H1 (cell line): ENCODE measurements around the gene GRM4. TPM values are rescaled to one million over a fixed set of nuclear protein-coding genes. Genes with fewer than 3 reads are reported as not detected.

Experiments
- CTCF ChIA-PET: fragments of 300-600 bp; sonication (Branson Sonifier 250); formaldehyde crosslinking; loops from one replicate; lab custom pipeline; 2021; ENCODE audit not compliant: partially characterized antibody; lab: Charles Lee
- POLR2A ChIA-PET: fragments of 300-600 bp; sonication (Branson Sonifier 250); formaldehyde crosslinking; loops from one replicate; lab custom pipeline; 2021; ENCODE audit warnings: inconsistent platforms; ENCODE audit not compliant: partially characterized antibody; lab: Charles Lee
- DNase-seq, 2 experiments: peaks; one replicate each; pipeline versions ENCODE4 v3.0.0 to v3.0.0-alpha.2; 2010 to 2022; ENCODE audit warnings: low spot score in 2 of 2, low read depth in 1 of 2, mixed read lengths in 1 of 2
- FAIRE-seq: peaks from 2 replicates; lab custom pipeline; 2011; peaks lifted over from hg19 to GRCh38; lab: Jason Lieb, UNC
- H2AFZ ChIP-seq: 2 replicates; pipeline ENCODE4 v1.8.1; 2012; ENCODE audit warnings: low read length, inconsistent platforms
- H2AK5ac ChIP-seq: 2 replicates; pipeline ENCODE4 v1.6.1; 2013; ENCODE audit warnings: low read depth, low read length
- H2BK120ac ChIP-seq: replicated peaks from 2 replicates; pipeline ENCODE3; 2013; ENCODE audit warnings: low read depth, low read length, inconsistent platforms
- H2BK12ac ChIP-seq: 2 replicates; pipeline ENCODE4 v1.6.1; 2013; ENCODE audit warnings: low read depth, low read length
- H2BK15ac ChIP-seq: 2 replicates; pipeline ENCODE4 v1.6.1; 2013; ENCODE audit warnings: low read length
- H2BK20ac ChIP-seq: 2 replicates; pipeline ENCODE4 v1.6.1; 2013; ENCODE audit warnings: low read length
- H2BK5ac ChIP-seq: 2 replicates; pipeline ENCODE4 v1.6.1; 2013; ENCODE audit warnings: low read depth, low read length
- H3K14ac ChIP-seq: 2 replicates; pipeline ENCODE4 v1.6.1; 2013; ENCODE audit warnings: inconsistent platforms; ENCODE audit not compliant: insufficient read length
- H3K18ac ChIP-seq: 2 replicates; pipeline ENCODE4 v1.6.1; 2013; ENCODE audit warnings: low read length; ENCODE audit errors: extremely low read depth
- H3K23ac ChIP-seq: 2 replicates; pipeline ENCODE4 v1.6.1; 2013; ENCODE audit warnings: inconsistent platforms; ENCODE audit not compliant: insufficient read length
- H3K23me2 ChIP-seq: 2 replicates; pipeline ENCODE4 v1.6.1; 2013; ENCODE audit warnings: low read depth, low read length
- H3K27ac ChIP-seq: 2 replicates; pipeline ENCODE4 v1.6.1; 2011; ENCODE audit warnings: low read depth, low read length, inconsistent platforms
- H3K27me3 ChIP-seq, 4 experiments: replicated peaks in 1 of 4; 1 replicate in 1 of 4; 2 replicates in 3 of 4; pipeline versions ENCODE4 v1.6.1 to v1.8.1; 2011 to 2013; ENCODE audit warnings: low read length in 3 of 4, mild to moderate bottlenecking in 3 of 4, inconsistent platforms in 2 of 4, mixed read lengths in 2 of 4, moderate library complexity in 1 of 4; ENCODE audit not compliant: control insufficient read depth in 3 of 4, insufficient read depth in 3 of 4; ENCODE audit errors: extremely low read depth in 1 of 4
- H3K36me3 ChIP-seq, 4 experiments: 2 replicates each; pipeline versions ENCODE4 v1.6.1 to v1.8.1; 2011 to 2013; ENCODE audit warnings: mild to moderate bottlenecking in 4 of 4, low read length in 3 of 4, moderate library complexity in 2 of 4, control low read depth in 1 of 4, inconsistent platforms in 1 of 4; ENCODE audit not compliant: insufficient read depth in 4 of 4, control insufficient read depth in 2 of 4
- H3K4ac ChIP-seq: replicated peaks from 2 replicates; pipeline ENCODE3; 2013; ENCODE audit warnings: low read length, low read depth, mixed read lengths, inconsistent platforms; ENCODE audit not compliant: insufficient read length
- H3K4me1 ChIP-seq, 4 experiments: replicated peaks in 1 of 4; 1 replicate in 1 of 4; 2 replicates in 3 of 4; pipeline versions ENCODE4 v1.6.1 to v1.8.1; 2011 to 2013; ENCODE audit warnings: low read length in 3 of 4, inconsistent platforms in 2 of 4, mixed read lengths in 1 of 4; ENCODE audit not compliant: insufficient read depth in 4 of 4, control insufficient read depth in 3 of 4
- H3K4me2 ChIP-seq, 2 experiments: 2 replicates each; pipeline versions ENCODE4 v1.6.1 to v1.8.1; 2011 to 2013; ENCODE audit warnings: low read depth in 2 of 2, low read length in 2 of 2, control low read depth in 1 of 2, inconsistent platforms in 1 of 2, mild to moderate bottlenecking in 1 of 2; ENCODE audit not compliant: insufficient read depth in 1 of 2
- H3K4me3 ChIP-seq, 4 experiments: fragments of 200-600, 300-600 bp in 1 of 4; sonication (generic), shearing (Covaris generic), sonication (Bioruptor Twin) in 1 of 4; 2 replicates each; pipeline versions ENCODE4 v1.5.1 to v1.8.1; 2011 to 2016; ENCODE audit warnings: low read length in 4 of 4, low read depth in 3 of 4, control low read depth in 2 of 4, inconsistent platforms in 2 of 4, mild to moderate bottlenecking in 2 of 4, mixed read lengths in 1 of 4, moderate library complexity in 1 of 4; ENCODE audit not compliant: insufficient read depth in 2 of 4; ENCODE audit errors: extremely low read depth in 1 of 4
- H3K56ac ChIP-seq: replicated peaks from 2 replicates; pipeline ENCODE3; 2013; ENCODE audit warnings: low read depth, mild to moderate bottlenecking, mixed read lengths, low read length, inconsistent platforms; ENCODE audit not compliant: insufficient read length
- H3K79me1 ChIP-seq: 2 replicates; pipeline ENCODE4 v1.6.1; 2013; ENCODE audit warnings: low read depth, low read length, control low read depth
- H3K79me2 ChIP-seq, 2 experiments: 2 replicates each; pipeline versions ENCODE4 v1.6.1 to v1.8.1; 2012 to 2013; ENCODE audit warnings: low read length in 2 of 2, mild to moderate bottlenecking in 2 of 2, inconsistent platforms in 1 of 2; ENCODE audit not compliant: insufficient read depth in 2 of 2, control insufficient read depth in 1 of 2
- H3K9ac ChIP-seq, 4 experiments: replicated peaks in 1 of 4; 1 replicate in 1 of 4; 2 replicates in 3 of 4; pipeline versions ENCODE4 v1.6.1 to v1.8.1; 2011 to 2013; ENCODE audit warnings: low read depth in 3 of 4, low read length in 3 of 4, control low read depth in 2 of 4, mild to moderate bottlenecking in 2 of 4, moderate library complexity in 2 of 4, inconsistent platforms in 1 of 4; ENCODE audit errors: extremely low read depth in 1 of 4
- H3K9me3 ChIP-seq, 2 experiments: 2 replicates each; pipeline versions ENCODE4 v1.6.1 to v1.8.1; 2012 to 2013; ENCODE audit warnings: mild to moderate bottlenecking in 2 of 2, moderate library complexity in 2 of 2, control low read depth in 1 of 2, inconsistent platforms in 1 of 2, low read depth in 1 of 2, low read length in 1 of 2, mixed read lengths in 1 of 2; ENCODE audit not compliant: insufficient read depth in 2 of 2
- H4K20me1 ChIP-seq, 2 experiments: replicated peaks in 1 of 2; 2 replicates each; pipeline versions ENCODE3 to v1.8.1; 2011 to 2013; ENCODE audit warnings: inconsistent platforms in 2 of 2, low read length in 2 of 2, mild to moderate bottlenecking in 1 of 2; ENCODE audit not compliant: insufficient read depth in 2 of 2, control insufficient read depth in 1 of 2
- H4K5ac ChIP-seq: 2 replicates; pipeline ENCODE4 v1.6.1; 2013; ENCODE audit warnings: low read length, low read depth, mixed read lengths, inconsistent platforms; ENCODE audit not compliant: insufficient read length
- H4K8ac ChIP-seq: 2 replicates; pipeline ENCODE4 v1.8.0; 2013; ENCODE audit warnings: mild to moderate bottlenecking, moderate library complexity, low read length, inconsistent platforms; ENCODE audit not compliant: insufficient read depth; ENCODE audit errors: extremely low read depth
- H4K91ac ChIP-seq: replicated peaks from 2 replicates; pipeline ENCODE3; 2013; ENCODE audit warnings: low read length, mixed read lengths, inconsistent platforms; ENCODE audit not compliant: insufficient read length
- CBX8 ChIP-seq: fragments of 300-800, 300-1000 bp; sonication (generic); IDR thresholded peaks from 2 replicates; pipeline ENCODE4 v1.7.1; 2016; ENCODE audit warnings: low read depth, low read length, borderline replicate concordance
- KDM1A ChIP-seq: fragments of 200-600, 300-600 bp; sonication (generic); IDR thresholded peaks from 2 replicates; pipeline ENCODE4 v1.7.1; 2016; ENCODE audit warnings: mild to moderate bottlenecking, low read length, borderline replicate concordance
- PHF8 ChIP-seq: fragments of 200-600 bp; sonication (generic); conservative IDR thresholded peaks from 2 replicates; pipeline ENCODE4 v1.7.1; 2012; ENCODE audit warnings: low read depth, mild to moderate bottlenecking, inconsistent platforms, low read length, moderate library complexity
- SP1 ChIP-seq: IDR thresholded peaks from 2 replicates; pipeline ENCODE4 v1.6.1; 2011; ENCODE audit warnings: low read depth, low read length
- WGBS, 2 experiments: shearing (Covaris generic) in 1 of 2; methylation state at CpG; one replicate each; pipeline versions ENCODE4 v1.1.6 to v1.1.7; 2013 to 2015; ENCODE audit warnings: low lambda C conversion rate in 2 of 2, mixed read lengths in 2 of 2, inconsistent platforms in 1 of 2, low coverage in 1 of 2, missing lambda C conversion rate in 1 of 2; ENCODE audit not compliant: insufficient replicate concordance in 2 of 2, insufficient coverage in 1 of 2, insufficient read length in 1 of 2; ENCODE audit errors: extremely low coverage in 1 of 2, missing lambda C conversion rate in 1 of 2; 5-methylcytosine and 5-hydroxymethylcytosine counted together
- polyA plus RNA-seq, 7 experiments: library from polyadenylated mRNA; depleted of rRNA in 3 of 7; stranded (reverse) in 5 of 7; unstranded in 2 of 7; fragments of >200 nt in 5 of 7; fragments of 200-250 nt in 2 of 7; gene quantifications; 1 replicate in 5 of 7; 2 replicates in 1 of 7; 4 replicates in 1 of 7; pipeline versions ENCODE4 v1.2.1 to v1.2.3, GENCODE V29; 2011 to 2013; ENCODE audit warnings: missing spikeins in 2 of 7, mixed read lengths in 2 of 7
- total RNA-seq: library from RNA; stranded (reverse); fragmentation: NEBNext Ultra II Directional; extraction: Animal tissue kit (Norgen Biotek cat#: 25700); gene quantifications from 2 replicates; pipeline ENCODE4 v1.2.1, GENCODE V29; 2021

Gene GRM4
- total and polyA plus RNA-seq, 2 of the 8 experiments (the other 6 are each of a cell fraction or from before 2014, with no cell fraction given): 19.6 to 21.5 TPM

DNA sequence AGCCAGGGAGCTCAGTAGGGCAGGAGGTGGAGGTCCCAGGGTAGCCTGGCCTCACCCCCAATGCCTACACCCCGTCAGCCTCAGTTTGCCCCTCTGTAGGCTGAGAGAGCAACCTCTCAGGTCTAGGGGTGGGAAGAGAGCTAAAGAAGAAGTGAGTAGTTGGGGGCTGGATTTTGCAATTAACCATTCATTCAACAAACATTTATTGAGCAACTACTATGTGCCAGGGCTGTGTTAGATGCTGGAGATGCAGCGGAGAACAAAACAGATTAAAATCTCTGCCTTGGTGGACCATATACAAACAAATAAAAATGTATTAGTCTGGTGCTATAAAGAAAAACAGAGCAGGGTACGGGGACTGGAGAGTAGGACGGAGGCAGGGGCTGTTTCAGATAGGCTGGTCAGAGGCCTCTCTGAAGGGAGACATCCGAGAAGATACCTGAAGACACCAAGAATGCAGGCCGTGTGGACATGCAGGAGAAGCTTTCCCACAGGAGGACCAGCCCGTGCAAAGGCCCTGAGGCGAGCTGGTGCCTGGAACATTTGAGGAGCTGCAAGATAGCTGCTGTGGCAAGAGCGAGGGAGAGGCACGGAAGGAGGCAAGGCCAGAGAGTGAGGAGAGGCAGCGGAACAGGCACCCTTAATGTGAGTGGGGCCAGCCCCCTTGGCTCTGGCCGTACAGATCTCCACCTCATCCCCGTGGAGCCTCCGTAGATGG is 60.3 kb downstream of the GRM4 start:
- H3K4me2 ChIP-seq: no peak overlapping the region
- H2BK5ac ChIP-seq: no peak overlapping the region
- no peaks in the 10 kb centered on the region for H3K79me2 ChIP-seq
- H3K27me3 ChIP-seq: no peaks in the 10 kb centered on the region
- H3K4ac ChIP-seq: no peak overlapping the region
- 92% methylated on average over 14 of the region's 14 CpGs; no CpG with 5 or more reads in 1 of the 2 experiments for WGBS, 2 experiments
- H4K5ac ChIP-seq: no peak overlapping the region
- ChIA-PET POLR2A (no interaction called here), CTCF (interaction anchor here (0.7 to 1.4 kb wide), 3 partner anchors 31 to 127 kb away, joined by 3 to 5 read pairs (median 4); no protein-coding TSS in a partner anchor)
- no peak overlapping the region for H3K18ac ChIP-seq
- H2AK5ac ChIP-seq: no peak overlapping the region
- no peak overlapping the region for H3K23ac ChIP-seq
- H4K8ac ChIP-seq: peak overlapping the region; percentile 58; the same call in 1 of the 2 replicates
- no peaks in the 10 kb centered on the region for H3K36me3 ChIP-seq
- no peaks in the 10 kb centered on the region for H3K23me2 ChIP-seq
- 0 out of 2 replicates have a peak overlapping the region, but pooled peaks have one; percentile 3 for H2BK15ac ChIP-seq
- H3K27ac ChIP-seq: no peak overlapping the region
- no peak for DNase-seq
- peaks cover 0 to 10% (median 2%) of the 10 kb centered on the region in 4 experiments; a peak in 3 of 7 replicates for H3K4me1 ChIP-seq
- no peak overlapping the region for H2AFZ ChIP-seq
- no peak for FAIRE-seq
- H2BK120ac ChIP-seq: no peak overlapping the region
- no peak overlapping the region for H2BK12ac ChIP-seq
- H3K56ac ChIP-seq: no peak overlapping the region
- no peak overlapping the region for H3K14ac ChIP-seq
- no peak overlapping the region for H3K9ac ChIP-seq
- peak overlapping the region; percentile 3 for H4K91ac ChIP-seq
- H3K4me3 ChIP-seq: no peak overlapping the region
- no peak overlapping the region for H2BK20ac ChIP-seq
- H4K20me1 ChIP-seq: peaks cover 0 to 3% of the 10 kb centered on the region in 2 experiments
- H3K9me3 ChIP-seq: no peaks in the 10 kb centered on the region
- H3K79me1 ChIP-seq: no peaks in the 10 kb centered on the region
- TF ChIP-seq PHF8 (no peak), SP1 (no peak), CBX8 (no peak), KDM1A (0 out of 2 replicates have a peak, but pooled peaks have one; percentile 21)
